ENCODE data around the gene GRIP2.

Gene GRIP2

DNA sequence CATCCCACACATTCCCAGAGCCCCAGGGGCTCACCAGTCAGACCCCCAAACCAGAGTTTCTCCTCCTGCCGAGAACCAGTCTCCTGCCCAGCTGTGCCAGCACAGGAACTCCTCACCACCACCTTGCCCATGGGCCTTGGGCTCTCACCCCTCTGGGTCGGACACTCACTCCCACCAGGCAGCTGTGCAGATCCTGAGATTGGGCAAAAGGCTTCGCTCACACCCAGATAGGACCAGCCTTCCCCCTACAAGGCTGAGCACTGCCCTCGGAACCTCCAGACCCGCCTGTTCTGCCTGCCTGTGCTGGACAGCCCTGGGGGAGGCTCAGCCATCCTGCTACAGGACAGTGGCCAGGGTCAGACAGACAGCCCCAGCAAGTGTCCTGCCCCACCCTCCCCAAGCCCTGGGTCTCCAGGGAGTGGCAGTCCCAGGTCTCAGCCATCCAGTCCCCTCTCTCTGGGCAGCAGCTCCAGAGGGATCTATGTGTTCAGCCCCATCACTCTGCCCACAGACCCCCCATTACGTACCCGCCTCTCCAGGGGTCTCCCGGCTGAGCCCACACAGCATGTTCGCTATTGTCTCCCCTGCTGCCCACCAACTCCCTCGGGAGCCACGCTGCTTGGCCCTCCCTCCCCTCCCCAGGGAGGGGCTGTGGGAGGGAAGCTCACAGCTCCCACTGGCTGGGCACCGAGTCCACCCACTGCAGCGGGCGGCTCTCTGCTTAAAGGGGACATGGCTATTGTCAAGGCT is at the start of gene GRIP2:
Gene GRIP2 (minus strand): TSS at position 601 of the 750 bp plus-strand sequence. CDS start 34 bp downstream, at position 567.
- no peak for DNase-seq

DNA sequence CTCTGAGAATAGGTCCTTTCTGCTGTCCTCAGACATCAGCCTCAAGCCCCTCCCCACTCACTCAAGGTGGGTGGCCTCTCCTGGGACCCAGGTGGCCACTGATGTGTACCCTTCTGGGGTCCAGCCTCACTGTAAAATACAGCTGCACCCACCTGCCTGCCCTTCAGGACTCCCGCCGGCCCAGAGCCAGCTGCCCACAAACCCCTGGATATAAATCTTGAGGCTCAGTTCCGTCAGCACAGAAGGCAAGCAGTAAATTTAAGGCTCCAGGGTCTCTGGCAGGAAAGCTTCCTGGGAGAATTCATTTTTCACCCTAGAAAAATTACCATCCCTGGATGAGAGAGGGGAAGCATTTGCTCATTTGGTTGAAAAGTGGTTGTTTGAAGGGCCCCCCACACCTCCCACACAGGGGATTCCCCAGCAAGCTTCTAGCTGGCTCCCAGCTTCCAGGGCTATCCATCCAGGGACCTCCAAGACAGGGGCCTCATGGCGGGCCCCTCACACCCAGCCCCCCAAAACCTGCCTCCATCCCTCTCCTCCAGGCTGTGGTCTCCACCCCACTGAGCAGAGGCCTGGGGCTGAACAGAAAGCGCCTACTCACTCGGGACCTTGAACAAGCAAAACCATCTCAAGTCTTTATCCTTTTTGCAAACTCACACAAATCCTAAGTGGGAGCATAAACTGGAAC is 48.4 kb upstream of the GRIP2 start:
- no peak for DNase-seq

- no peak for DNase-seq
Observed at GRCh38 chr3:14587740-14588360, 47.7 kb upstream of the GRIP2 start.

DNA sequence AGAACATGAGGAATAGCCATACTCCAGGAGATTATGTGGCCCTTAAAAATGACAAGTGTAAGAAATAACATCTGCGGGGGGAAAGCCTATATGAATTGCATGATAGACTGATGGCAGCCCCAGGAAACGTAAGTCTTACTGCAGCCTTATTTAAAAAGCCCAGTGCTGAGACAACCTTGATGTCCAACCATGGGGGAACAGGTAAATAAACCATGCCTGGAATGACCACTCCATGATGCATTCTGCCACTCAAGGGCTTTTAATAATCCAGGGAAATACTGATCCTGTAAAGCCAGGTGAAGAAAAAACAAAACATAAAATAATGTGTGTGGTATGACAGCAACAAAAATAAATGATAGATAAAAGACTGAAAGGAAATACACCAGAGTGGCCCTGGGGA is 46.5 kb upstream of the GRIP2 start:
- DNase-seq, result no peak

DNA sequence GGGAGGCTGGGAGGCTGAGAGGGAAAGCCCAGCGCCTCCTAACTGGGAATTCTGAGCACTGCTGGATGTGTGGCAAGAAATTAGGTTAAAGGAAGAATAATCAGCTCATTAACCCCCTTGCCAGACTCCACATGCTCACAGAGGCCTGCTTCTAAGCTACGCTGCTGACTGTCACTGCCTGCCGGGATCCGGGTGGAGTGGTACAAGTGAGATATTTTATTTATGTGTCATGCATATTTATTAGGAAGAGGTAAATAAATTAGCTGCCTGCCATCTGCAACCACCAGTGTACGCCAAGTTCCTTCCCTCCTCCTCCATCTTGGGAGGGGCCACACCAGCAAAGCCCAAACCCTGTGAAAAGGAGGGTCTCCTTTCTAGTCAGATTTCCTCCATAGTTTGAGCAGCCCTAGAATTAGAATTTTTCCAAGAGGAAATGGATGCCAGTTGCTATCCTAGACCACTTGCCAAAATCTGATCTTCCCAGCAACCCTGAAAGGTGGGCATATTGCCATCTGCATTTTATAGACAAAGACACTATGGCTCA is 43.5 kb upstream of the GRIP2 start:
- DNase-seq, result no peak

DNA sequence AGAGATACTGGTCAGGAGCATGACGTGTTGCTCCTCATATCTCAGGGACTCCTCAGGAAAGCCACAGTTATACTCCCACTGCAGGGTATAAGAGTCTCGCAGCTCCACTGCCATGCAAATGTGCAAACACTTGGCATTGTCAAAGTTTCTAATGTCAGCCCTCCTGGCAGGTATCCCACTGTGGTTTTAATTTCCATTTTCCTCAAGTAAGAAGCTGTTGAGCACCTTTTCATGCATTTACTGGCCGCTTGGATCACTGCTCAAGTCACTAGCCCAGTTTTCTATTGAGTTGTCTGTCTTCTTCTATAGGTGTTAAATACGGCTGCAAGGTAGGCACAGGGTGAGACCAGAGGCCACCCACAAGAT is 41.9 kb upstream of the GRIP2 start:
- no peak for DNase-seq

DNA sequence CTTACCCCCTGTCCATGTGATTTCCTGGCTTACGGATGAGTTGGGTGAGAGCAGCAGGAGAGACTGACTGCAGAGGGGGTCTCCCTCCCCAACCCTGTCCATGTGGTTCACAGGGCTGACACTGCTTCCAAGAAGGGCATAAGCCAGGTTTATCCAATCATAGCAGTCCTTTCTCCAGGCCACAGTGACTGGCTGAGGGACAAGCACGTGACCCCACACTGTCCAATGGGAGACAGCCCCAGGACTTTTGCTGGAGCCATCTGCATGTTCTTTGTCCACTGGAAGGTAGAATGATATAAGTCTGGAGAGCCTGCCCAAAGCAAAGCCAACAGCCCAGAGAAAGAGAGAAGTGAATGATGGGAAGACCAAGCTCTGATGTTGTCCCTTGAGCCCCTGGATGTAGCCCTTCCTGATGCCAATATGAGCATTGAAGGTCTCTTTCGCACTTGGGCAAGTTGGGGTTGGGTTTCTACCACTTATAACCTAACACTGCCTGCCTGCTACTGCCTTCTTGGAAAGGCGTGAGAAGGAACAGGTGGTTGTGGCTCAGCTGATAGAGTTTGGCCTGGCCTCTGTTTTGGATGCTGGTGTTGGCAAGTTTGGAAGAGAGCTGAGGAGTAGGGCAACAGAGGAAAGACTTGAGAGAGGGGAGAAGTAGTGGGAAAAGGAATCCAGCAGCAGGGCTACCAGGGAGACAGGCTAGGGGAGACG is 41.3 kb upstream of the GRIP2 start:
- no peak for DNase-seq

DNA sequence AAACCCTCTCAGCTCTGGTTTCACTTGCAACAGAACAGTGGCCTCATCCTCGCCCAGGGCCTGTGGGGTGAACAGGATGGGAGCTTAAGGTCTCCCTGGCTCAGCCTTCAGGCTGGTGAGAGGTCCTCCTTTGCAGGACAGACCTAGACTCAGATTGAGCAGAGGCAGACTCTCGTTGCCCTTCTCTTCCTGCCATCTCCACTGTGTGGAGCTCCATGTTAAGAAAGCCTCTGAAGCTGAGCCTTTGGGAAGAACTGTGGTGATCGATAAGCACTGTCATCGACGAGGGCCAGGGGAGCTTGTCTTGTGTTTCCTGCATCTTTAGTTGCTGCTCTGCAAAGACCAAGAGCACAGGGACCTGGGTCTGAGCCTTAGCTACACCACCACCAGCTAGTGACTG is 37.8 kb upstream of the GRIP2 start:
- DNase-seq, result no peak

GRCh38 chr3:14576163-14576562 is 36.0 kb upstream of the GRIP2 start:
- DNase-seq, result no peak

DNA sequence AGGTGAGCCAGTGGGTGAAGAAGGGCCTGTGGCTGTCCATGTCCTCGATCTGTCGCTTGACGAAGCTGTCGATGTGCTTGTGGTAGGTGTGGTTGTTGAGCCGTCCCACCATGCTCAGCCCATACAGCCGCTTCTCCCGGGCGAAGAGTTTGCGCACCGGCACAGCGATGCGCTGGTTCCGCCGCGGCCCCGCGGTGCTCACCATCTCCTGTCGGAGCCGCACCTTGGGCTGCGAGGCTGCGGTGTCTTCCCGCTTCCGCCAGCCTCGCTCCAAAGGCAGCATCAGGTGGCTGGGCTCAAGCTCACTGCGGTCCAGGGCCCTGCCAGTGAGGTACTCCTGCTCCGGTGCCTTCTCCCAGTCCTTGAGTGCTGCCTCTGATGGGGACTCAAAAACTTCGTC is 34.0 kb upstream of the GRIP2 start:
- DNase-seq, result no peak

DNA sequence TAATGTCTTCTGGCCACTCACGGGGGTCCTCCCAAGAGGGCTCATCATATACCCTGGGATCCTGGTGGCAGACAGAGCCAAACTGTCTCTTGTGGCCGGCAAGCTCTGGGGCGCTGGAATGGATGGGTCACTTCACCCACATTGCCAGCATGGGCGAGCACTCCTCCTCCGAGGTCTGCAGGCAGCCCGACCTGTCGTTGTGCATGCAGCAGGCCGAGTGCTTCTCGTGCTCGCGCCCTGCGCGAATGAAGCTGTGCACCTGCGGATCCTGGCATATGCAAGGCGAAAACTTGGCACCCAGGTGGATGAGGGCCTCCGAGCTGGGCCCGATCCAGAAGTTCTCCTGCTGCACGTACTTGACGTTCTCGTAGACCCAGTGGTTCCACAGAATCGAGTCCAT is 33.6 kb upstream of the GRIP2 start:
- no peak for DNase-seq

GRCh38 chr3:14570864-14571263 is 30.7 kb upstream of the GRIP2 start:
- DNase-seq, result no peak

DNA sequence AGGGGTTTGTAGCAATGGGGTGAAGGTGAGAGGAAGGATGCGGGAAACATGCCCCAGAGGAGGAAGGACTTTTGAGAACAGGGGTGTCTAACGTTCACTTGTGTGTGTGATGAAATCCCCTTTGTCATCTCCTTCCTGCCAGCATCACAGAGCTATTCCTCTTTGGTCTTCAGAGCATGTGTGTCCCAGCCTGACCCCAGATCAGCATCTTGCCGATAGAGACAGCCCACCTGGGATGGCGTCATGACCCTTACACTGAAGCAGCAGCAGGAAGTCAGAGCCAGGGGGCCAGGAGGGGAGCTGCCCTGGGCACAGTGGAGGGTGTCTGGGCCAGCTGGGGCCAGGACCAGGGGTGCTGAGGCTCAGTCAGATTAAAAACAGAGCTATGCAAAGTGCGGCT is 29.9 kb upstream of the GRIP2 start:
- no peak for DNase-seq

DNA sequence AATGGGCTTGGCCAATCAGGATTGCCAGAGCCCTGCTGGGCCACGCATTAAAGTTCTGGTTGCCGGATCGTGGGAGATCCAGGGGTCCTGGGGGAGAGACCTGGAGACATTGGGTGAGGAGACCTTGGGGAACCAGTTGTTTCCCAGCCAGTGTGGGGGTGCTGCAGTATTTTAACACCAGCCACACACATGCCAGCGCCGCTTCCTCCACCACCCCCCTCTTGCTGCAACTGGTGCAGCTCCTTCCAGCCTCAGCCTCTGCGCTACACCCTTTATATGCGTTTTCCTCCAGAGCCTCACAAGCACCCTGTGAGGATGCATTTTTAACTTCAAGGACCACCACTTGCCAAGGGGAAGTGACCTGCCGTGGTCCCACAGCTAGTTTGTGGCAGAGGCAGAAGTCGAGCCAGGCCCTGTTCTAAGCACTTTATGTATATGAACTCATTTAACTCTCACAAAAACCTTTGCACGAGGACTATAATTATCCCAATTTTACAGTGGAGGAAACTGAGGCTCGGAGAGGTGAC is 29.4 kb upstream of the GRIP2 start:
- no peak for DNase-seq

- DNase-seq, result no peak
Observed at GRCh38 chr3:14568269-14568668, 28.1 kb upstream of the GRIP2 start.

DNA sequence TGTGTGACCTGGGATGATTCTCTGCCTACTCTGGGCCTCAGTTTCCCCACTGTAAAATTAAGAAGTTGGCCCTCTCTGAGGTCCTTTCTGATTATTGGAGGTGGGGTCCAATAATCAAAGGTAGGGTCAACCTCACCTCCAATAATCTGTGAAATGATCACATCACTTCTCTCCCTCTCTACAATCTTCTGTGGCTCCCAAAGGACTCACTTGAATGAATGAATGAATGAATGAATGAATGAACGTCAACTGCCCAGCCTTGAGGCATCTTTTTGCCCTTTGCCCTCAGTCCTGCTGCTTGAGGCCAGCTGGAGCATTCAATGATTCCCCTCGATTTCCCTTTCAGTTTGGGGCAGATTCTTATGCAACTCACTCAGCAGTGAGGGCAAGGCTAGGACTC is 26.7 kb upstream of the GRIP2 start:
- DNase-seq, result no peak

GRCh38 chr3:14565868-14566588 is 25.9 kb upstream of the GRIP2 start:
- DNase-seq, result peak; percentile 75

GRCh38 chr3:14564741-14565140 is 24.6 kb upstream of the GRIP2 start:
- DNase-seq, result no peak

DNA sequence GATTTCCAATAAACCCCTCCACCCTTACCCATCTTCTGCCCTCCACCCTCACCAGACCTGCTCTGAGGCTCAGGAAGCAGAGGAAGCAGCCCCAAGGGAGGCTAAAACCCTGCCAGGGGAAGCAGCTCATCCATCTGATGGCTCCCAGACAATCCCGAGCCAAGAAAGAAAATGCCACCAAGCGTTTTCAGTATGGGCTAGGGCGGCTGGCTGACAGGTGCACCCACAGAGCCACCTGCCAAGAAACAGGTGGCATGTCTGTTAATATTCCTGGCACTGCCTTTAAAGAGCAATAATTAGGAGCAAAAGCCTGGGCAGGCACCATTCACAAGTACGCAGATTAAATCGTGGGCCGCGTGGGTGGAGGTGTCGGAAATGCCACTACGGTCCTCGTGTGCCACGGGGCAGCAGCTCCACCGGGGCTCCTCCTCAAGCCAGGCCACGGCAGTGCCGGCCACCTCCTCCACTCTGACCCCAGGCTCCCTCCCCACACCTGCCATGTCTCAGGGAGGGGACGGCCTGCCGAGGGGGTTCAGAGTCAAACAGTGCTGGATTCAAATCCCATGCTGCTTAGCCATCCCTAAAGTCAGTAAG is 23.9 kb upstream of the GRIP2 start:
- DNase-seq, result no peak

- no peak for DNase-seq
Observed at GRCh38 chr3:14562121-14562890, 22.2 kb upstream of the GRIP2 start.

Measured in femur (tissue), 1 donor.